BJ (cell line): ENCODE results near the gene CHN2. TPM values are rescaled to one million over a fixed set of nuclear protein-coding genes. Genes with fewer than 3 reads are reported as not detected.

ENCODE experiments used
- CTCF ChIA-PET: fragments of 350-600 bp; formaldehyde crosslinking; extraction: SDS; loops from one replicate; lab custom pipeline; 2021; ENCODE audit warnings: antibody characterized with exemption, inconsistent platforms; lab: Yijun Ruan, JAX
- POLR2A ChIA-PET: fragments of 300-600 bp; sonication (Branson Sonifier 250); formaldehyde crosslinking; extraction: SDS; loops from one replicate; lab custom pipeline; 2021; ENCODE audit warnings: antibody characterized with exemption; lab: Charles Lee
- DNase-seq: peaks from one replicate; pipeline ENCODE4 v3.0.0-alpha.2; 2011; ENCODE audit warnings: low read depth
- H3K27me3 ChIP-seq: 2 replicates; pipeline ENCODE4 v1.6.0; 2011; ENCODE audit warnings: low read length; ENCODE audit not compliant: control insufficient read depth, insufficient read depth
- H3K36me3 ChIP-seq: 2 replicates; pipeline ENCODE4 v1.5.1; 2011; ENCODE audit warnings: low read length; ENCODE audit not compliant: control insufficient read depth, insufficient read depth
- H3K4me3 ChIP-seq: 2 replicates; pipeline ENCODE4 v1.5.1; 2011; ENCODE audit warnings: low read depth, mild to moderate bottlenecking, control low read depth, low read length
- CTCF ChIP-seq: IDR thresholded peaks from 2 replicates; pipeline ENCODE4 v1.5.1; 2011; ENCODE audit warnings: low read depth, mild to moderate bottlenecking, control low read depth, inconsistent platforms, low read length, moderate library complexity; ENCODE audit not compliant: insufficient read depth
- polyA plus RNA-seq: library from polyadenylated mRNA; depleted of rRNA; stranded (reverse); fragments of >200 nt; gene quantifications from 2 replicates; pipeline ENCODE4 v1.2.3, GENCODE V29; 2011

CHN2 gene
- polyA plus RNA-seq, 1 experiment = not detected

GRCh38 chr7:29229946-29230345, 35.4 kb downstream of the CHN2 start:
- TF ChIP-seq CTCF = no peak
- ChIA-PET POLR2A (no interaction called here), CTCF (no interaction called here)
- Histone ChIP-seq H3K36me3 (no peaks in the 10 kb centered on the region), H3K4me3 (no peak overlapping the region), H3K27me3 (no peaks in the 10 kb centered on the region)
- no peak for DNase-seq

GRCh38 chr7:29230871-29231345, 36.3 kb downstream of the CHN2 start:
- ChIA-PET POLR2A (no interaction called here), CTCF (no interaction called here)
- H3K27me3 ChIP-seq = no peaks in the 10 kb centered on the region
- no peak overlapping the region for H3K4me3 ChIP-seq
- no peaks in the 10 kb centered on the region for H3K36me3 ChIP-seq
- no peak for TF ChIP-seq CTCF
- DNase-seq = no peak

- TF ChIP-seq CTCF = no peak
- ChIA-PET CTCF (no interaction called here), POLR2A (no interaction called here)
Observed at GRCh38 chr7:29231671-29232232, 37.2 kb downstream of the CHN2 start.

GRCh38 chr7:29234438-29234837, 39.9 kb downstream of the CHN2 start:
- Histone ChIP-seq H3K27me3 (no peaks in the 10 kb centered on the region), H3K36me3 (no peaks in the 10 kb centered on the region), H3K4me3 (no peak overlapping the region)
- no peak for DNase-seq
- TF ChIP-seq CTCF = no peak
- CTCF ChIA-PET = no interaction called here
- POLR2A ChIA-PET = no interaction called here

More at GRCh38 chr7:29231671-29232232, 37.2 kb downstream of the CHN2 start:
- Histone ChIP-seq H3K4me3 (no peak overlapping the region), H3K27me3 (no peaks in the 10 kb centered on the region), H3K36me3 (no peaks in the 10 kb centered on the region)
- no peak for DNase-seq

GRCh38 chr7:29236071-29236580, 41.6 kb downstream of the CHN2 start:
- H3K27me3 ChIP-seq = no peaks in the 10 kb centered on the region
- CTCF ChIA-PET = no interaction called here

More at GRCh38 chr7:29236071-29236580, 41.6 kb downstream of the CHN2 start:
- no peak for DNase-seq
- no peaks in the 10 kb centered on the region for H3K36me3 ChIP-seq
- no peak for TF ChIP-seq CTCF
- no peak overlapping the region for H3K4me3 ChIP-seq
- POLR2A ChIA-PET = no interaction called here
